ENCODE results near the gene SBF2.

Gene SBF2

DNA sequence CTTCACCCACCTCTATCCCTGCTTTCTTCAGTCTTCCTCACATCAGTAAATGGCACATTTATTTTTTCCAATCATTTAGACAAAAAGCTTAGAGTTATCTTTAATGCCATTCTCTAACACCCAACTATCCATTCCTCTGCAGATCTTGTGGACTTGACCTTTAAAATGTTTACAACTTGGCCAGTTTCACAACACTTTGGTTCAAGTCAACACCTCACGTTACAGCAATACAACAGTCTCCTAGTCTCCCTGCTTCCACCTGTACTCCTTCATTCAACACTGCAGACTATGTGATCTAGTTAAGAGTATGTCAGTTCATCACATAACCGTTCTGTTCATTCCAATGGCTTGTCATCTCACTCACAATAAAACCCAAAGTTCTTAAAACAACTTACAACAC is 325.0 kb downstream of the SBF2 start:
- TF ChIP-seq, protein P1, sequence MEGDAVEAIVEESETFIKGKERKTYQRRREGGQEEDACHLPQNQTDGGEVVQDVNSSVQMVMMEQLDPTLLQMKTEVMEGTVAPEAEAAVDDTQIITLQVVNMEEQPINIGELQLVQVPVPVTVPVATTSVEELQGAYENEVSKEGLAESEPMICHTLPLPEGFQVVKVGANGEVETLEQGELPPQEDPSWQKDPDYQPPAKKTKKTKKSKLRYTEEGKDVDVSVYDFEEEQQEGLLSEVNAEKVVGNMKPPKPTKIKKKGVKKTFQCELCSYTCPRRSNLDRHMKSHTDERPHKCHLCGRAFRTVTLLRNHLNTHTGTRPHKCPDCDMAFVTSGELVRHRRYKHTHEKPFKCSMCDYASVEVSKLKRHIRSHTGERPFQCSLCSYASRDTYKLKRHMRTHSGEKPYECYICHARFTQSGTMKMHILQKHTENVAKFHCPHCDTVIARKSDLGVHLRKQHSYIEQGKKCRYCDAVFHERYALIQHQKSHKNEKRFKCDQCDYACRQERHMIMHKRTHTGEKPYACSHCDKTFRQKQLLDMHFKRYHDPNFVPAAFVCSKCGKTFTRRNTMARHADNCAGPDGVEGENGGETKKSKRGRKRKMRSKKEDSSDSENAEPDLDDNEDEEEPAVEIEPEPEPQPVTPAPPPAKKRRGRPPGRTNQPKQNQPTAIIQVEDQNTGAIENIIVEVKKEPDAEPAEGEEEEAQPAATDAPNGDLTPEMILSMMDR (IDR thresholded peaks at IDR 0.05; ENCODE audit: borderline replicate concordance, insufficient read depth, low read depth, low read length) = no peak
- no peak overlapping the region for H3K4me3 ChIP-seq (ENCODE audit: low read depth, low read length)

DNA sequence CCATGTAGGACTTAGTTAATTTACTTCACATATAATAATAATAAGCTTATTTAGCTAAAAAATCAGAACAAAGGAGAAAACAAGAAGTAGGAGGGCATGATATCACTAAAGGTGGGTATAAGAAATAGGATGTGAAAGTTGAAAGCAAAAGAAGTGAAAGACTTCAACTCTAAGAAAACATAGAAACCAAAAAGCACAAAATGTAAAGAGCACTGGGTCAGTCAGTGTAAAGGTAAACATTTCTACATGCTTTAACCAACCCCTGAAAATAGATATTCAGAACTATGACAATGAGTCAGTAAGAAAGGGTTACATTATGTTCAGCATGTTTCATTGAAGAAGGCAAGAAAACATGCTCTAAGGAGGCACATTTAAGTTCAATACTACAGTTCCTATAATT is 331.3 kb downstream of the SBF2 start:
- no peak overlapping the region for H3K4me3 ChIP-seq (ENCODE audit: low read depth, low read length)
- TF ChIP-seq, protein P1 (IDR thresholded peaks at IDR 0.05; ENCODE audit: borderline replicate concordance, insufficient read depth, low read depth, low read length) = no peak

DNA sequence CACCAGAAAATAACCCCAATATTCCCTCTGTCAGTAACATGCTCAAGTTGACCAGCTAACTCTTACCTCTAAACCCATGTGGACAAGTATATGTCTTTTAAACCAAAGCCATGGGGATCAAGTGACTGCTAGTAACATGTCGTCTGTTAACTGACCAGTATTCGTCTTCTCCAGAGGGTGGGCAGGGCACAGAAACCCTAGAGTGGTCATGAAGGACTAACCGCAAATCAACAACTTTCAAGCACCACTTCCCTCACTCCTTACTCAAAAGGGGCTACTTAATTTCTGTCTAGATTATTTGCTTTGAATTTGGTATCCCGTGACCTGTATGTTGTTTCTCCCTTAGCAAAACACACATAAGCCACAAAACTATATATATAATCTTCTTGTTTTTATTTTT is 336.9 kb downstream of the SBF2 start:
- H3K4me3 ChIP-seq (ENCODE audit: low read depth, low read length) = no peak overlapping the region
- TF ChIP-seq, protein P1 (IDR thresholded peaks at IDR 0.05; ENCODE audit: borderline replicate concordance, insufficient read depth, low read depth, low read length) = no peak

DNA sequence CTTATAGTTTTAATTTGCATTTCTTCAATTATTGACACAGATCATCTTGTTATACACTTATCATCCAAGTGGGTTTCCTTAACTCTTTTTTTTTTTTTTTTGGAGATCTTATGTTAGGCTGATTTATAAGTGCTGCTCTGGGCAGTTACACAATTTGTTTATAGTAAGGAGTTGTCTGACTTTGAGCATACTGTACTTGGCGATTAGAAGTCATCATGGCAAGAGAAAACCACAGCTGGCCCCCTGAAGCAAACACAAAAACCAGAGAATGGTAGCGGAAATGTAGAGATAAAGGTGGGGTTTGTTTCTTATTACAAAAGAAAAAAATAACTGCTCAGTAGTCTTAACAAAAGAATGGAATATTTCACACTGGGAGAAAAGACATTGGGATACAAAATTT is 337.5 kb downstream of the SBF2 start:
- TF ChIP-seq, protein P1 (IDR thresholded peaks at IDR 0.05; ENCODE audit: borderline replicate concordance, insufficient read depth, low read depth, low read length) = no peak
- H3K4me3 ChIP-seq (ENCODE audit: low read depth, low read length) = no peak overlapping the region

DNA sequence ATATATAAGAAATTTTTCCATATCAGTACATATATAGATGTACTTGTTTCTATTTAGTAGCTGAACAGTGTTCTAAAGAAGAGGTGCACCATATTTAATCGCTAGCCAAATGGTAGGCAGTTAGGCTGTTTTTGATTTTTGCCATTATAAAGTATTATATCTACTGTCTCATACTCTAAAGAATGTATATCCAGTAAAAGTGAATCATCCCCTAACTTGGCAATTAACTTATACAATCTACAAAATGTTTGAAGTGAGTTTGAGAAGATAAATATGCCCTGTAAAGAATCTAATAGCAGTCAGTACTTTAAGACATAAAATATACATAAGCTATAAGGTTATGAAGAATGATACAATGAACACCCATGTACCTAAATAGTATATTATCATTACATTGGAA is 338.6 kb downstream of the SBF2 start:
- TF ChIP-seq, protein P1 (IDR thresholded peaks at IDR 0.05; ENCODE audit: borderline replicate concordance, insufficient read depth, low read depth, low read length) = no peak
- H3K4me3 ChIP-seq (ENCODE audit: low read depth, low read length) = no peak overlapping the region

DNA sequence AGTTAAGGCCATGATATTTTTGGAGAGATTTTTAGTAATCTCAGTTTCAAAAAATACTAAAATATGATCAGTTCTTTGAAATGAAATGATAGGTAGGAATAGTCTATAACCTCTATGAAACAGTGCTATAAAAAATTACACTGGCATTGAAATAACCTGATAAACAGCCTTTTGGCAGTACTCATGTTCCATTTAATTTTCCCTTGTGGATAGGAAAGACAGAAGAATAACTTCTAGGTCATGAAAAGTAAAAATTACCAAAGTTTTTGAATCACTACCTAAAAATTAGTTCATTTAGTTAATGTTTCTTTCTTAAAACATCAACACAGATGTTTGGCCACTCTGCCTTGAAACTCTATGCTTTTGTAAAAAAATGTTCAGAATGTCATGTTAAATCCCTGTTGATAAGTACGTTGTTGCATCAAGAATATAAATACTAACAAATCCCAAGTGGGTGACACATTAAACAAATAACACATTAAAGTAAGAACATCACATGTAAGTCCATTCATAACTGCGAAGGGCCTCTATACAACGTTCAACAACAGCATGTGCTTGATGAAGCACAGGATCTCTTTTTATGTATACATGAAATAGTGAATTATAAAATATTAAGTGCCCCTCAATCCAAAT is 339.9 kb downstream of the SBF2 start:
- TF ChIP-seq, protein P1 (IDR thresholded peaks at IDR 0.05; ENCODE audit: borderline replicate concordance, insufficient read depth, low read depth, low read length) = no peak
- H3K4me3 ChIP-seq (ENCODE audit: low read depth, low read length) = no peak overlapping the region

DNA sequence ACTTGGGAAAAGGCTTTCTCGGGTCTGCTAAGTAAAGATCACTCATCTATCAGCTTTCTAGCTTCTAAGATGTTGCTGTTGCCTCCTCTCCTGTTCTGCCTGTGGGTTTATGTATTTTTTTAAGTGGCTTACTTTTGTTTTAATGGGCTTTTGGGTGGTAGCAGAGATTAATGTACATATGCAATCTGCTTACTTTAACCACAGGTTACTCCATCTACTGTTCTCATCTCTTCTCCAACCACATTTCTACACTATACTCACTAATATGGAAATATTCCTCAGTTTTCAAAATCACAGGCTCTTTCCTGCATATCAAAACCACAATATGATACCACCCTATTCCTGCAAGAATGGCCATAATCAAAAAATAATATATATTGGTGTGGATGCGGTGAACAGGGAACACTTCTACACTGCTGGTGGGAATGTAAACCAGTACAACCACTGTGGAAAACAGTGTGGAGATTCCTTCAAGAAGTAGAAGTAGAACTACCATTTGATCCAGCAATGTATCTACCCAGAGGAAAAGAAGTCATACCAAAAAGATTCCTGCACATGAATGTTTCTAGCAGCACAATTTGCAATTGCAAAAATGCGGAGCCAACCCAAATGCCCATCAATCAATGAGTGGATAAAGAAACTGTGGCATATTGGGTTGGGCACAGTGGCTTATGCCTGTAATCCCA is 341.4 kb downstream of the SBF2 start:
- no peak overlapping the region for H3K4me3 ChIP-seq (ENCODE audit: low read depth, low read length)
- TF ChIP-seq, protein P1 (IDR thresholded peaks at IDR 0.05; ENCODE audit: borderline replicate concordance, insufficient read depth, low read depth, low read length) = no peak
